NCI-H146 treated with DMSO at 0.1 percent for 48 hours (cell line): ENCODE data around the gene ADORA2A.

Experiments used
- DNase-seq: peaks from one replicate; lab custom pipeline; 2025; ENCODE audit not compliant: unreplicated experiment; lab: John Stamatoyannopoulos, UW

ADORA2A gene

GRCh38 chr22:24427500-24428164 is at the start of gene ADORA2A:
TSS of gene ADORA2A (plus strand) at chr22:24427599. CDS start at chr22:24433405, 5,806 bp downstream.
- no peak for DNase-seq

GRCh38 chr22:24379536-24379935 is 47.9 kb upstream of the ADORA2A start:
- no peak for DNase-seq

- DNase-seq, result no peak
These were observed 47.0 kb upstream of the ADORA2A start for GRCh38 chr22:24380220-24380904.

- DNase-seq, result no peak
These were observed 46.5 kb upstream of the ADORA2A start for GRCh38 chr22:24380905-24381230.

- no peak for DNase-seq
These were observed 44.3 kb upstream of the ADORA2A start for GRCh38 chr22:24383061-24383460.

GRCh38 chr22:24384131-24384530 is 43.3 kb upstream of the ADORA2A start:
- no peak for DNase-seq

GRCh38 chr22:24386937-24387471 is 40.4 kb upstream of the ADORA2A start:
- no peak for DNase-seq

- no peak for DNase-seq
These were observed 37.7 kb upstream of the ADORA2A start for GRCh38 chr22:24389680-24390079.

- no peak for DNase-seq
These were observed 37.2 kb upstream of the ADORA2A start for GRCh38 chr22:24390156-24390555.

GRCh38 chr22:24390576-24390975 is 36.8 kb upstream of the ADORA2A start:
- DNase-seq, result no peak

GRCh38 chr22:24391836-24392217 is 35.6 kb upstream of the ADORA2A start:
- DNase-seq, result no peak

GRCh38 chr22:24392218-24392931 is 35.0 kb upstream of the ADORA2A start:
- peak; percentile 71 for DNase-seq

GRCh38 chr22:24393012-24393559 is 34.3 kb upstream of the ADORA2A start:
- no peak for DNase-seq

- no peak for DNase-seq
These were observed 33.6 kb upstream of the ADORA2A start for GRCh38 chr22:24393848-24394247.

- DNase-seq, result no peak
These were observed 33.1 kb upstream of the ADORA2A start for GRCh38 chr22:24394254-24394653.

- no peak for DNase-seq
These were observed 29.0 kb upstream of the ADORA2A start for GRCh38 chr22:24398409-24398808.

- no peak for DNase-seq
These were observed 27.2 kb upstream of the ADORA2A start for GRCh38 chr22:24400034-24400725.

GRCh38 chr22:24400726-24401596 is 26.4 kb upstream of the ADORA2A start:
- DNase-seq, result no peak

GRCh38 chr22:24401931-24402367 is 25.4 kb upstream of the ADORA2A start:
- no peak for DNase-seq
